GM19043 (cell line): Measurements from ENCODE around the gene PER1.

ENCODE experiments used
- ATAC-seq: cut with Tn5 transposase; IDR thresholded peaks from one replicate; pipeline ENCODE4 v1.9.1; 2021; ENCODE audit warnings: low read depth; ENCODE audit not compliant: unreplicated experiment

Gene PER1

GRCh38 chr17:8105957-8106398, 46.2 kb downstream of the PER1 start:
- ATAC-seq = no peak

- ATAC-seq = no peak
These were observed 47.3 kb downstream of the PER1 start for GRCh38 chr17:8104911-8105310.

GRCh38 chr17:8103549-8103948, 48.7 kb downstream of the PER1 start:
- no peak for ATAC-seq

GRCh38 chr17:8101721-8102120, 50.5 kb downstream of the PER1 start:
- ATAC-seq = no peak

- ATAC-seq = no peak
These were observed 51.4 kb downstream of the PER1 start for GRCh38 chr17:8100763-8101162.

- no peak for ATAC-seq
These were observed 52.1 kb downstream of the PER1 start for GRCh38 chr17:8100111-8100510.

- ATAC-seq = no peak
These were observed 55.7 kb downstream of the PER1 start for GRCh38 chr17:8096541-8096940.

- no peak for ATAC-seq
These were observed 56.8 kb downstream of the PER1 start for GRCh38 chr17:8095361-8095760.

GRCh38 chr17:8091033-8091687, 61.0 kb downstream of the PER1 start:
- ATAC-seq = no peak
